Activated CD4-positive, alpha-beta T cell treated with anti-CD3 and anti-CD28 coated beads, Interleukin-10, Interleukin-2, amounts not matched to agents 100 ng/mL and 50 ng/mL, durations not matched to agents 16 hours and 8 hours (primary cell): Measurements from ENCODE around the gene CNTNAP2.

ENCODE experiments used
- DNase-seq: peaks from one replicate; pipeline ENCODE4 v3.0.0-alpha.2; 2020

CNTNAP2 gene

DNA sequence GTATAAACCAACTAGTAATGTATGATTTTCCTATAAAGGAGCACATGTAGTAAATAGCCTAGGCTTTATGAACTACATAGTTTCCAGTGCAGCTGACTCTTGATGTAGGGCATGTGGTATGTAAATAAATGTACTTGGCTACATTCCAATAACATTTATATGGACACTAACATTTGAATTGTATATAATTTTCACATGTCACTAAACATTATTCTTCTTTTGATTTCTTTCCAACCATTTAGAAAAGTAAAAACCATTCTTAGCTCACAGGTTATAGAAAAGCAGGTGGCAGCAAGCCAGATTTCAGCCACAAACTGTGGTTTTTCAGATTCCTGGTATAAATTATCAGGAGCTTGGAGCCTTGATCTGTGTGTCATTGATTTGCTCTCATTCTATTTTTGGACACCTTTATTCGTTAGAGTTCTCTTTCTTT lies 1182.0 kb downstream of the CNTNAP2 start:
- no peak for DNase-seq

DNA sequence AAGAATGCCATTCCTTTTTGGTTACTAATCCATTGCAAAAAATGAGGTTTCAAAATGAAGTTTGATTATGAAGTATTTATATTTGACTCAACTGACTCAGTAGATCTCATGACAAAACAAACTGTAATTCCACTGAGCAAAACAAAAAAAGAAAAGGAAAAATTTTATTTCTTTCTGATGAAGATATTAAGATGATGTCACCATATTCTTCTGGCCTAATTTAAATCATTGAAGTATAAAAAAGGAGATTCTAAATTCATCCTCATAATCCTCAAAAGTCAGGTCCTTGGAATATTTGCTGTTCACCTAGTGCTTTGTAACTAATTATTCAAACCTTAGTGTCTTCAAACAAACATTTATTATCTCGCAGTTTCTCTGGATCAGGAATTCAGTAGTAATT lies 1183.7 kb downstream of the CNTNAP2 start:
- no peak for DNase-seq

DNA sequence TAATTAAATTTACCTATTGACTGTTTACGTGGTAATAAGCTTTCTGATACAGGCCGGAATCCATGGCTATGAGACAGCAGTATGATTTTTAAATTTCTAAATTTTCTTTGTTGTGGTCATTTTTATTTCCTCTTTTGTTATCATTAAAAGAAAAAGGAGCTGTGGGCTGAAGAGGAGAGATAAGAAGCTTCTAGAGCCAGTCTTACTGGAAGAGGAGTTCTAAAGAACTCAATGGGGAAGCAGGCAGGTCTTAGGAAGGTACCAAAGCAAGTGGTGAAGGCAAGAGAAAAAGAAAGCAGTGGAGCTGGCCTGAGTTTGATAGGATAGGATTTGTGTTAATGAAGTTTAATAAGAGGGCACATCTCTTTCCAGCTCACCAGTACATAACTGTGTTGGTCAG lies 1187.8 kb downstream of the CNTNAP2 start:
- no peak for DNase-seq

DNA sequence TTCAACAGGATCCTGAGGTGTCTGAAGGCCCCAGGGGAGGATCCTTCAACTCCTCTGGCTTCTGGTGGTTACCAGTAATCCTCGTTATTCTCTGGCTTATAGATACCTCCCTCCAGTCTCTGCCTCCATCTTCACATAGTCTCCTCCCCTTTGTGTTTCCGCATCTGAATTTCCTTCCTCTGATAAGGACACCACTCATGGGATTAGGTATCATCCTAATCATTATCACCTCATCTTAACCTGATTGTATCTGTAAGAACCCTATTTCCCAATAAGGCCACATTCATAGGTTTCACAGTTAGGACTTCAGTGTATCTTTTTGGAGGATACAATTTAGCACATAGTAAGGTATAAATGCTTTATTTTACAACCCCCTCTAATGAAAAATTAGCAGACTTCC lies 1189.2 kb downstream of the CNTNAP2 start:
- no peak for DNase-seq

DNA sequence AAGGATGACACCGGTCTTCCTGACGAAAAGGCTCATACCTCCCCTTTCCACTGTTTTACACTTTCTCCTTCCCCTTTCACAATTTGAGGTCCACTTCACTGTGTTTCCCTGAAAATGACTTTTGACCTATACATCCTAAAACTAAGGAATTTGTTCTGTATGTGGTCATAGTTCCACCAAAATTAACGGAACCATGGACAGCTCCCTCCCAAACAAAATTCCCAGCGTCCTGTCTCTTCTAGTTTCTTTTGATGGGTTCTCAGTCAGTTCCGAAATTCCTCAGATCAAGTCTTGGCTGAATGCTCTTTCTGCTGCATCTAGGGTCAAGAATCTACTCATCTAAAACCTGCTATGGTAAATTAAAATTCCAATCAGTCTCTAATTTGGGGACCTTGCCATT lies 1191.9 kb downstream of the CNTNAP2 start:
- DNase-seq, result no peak

DNA sequence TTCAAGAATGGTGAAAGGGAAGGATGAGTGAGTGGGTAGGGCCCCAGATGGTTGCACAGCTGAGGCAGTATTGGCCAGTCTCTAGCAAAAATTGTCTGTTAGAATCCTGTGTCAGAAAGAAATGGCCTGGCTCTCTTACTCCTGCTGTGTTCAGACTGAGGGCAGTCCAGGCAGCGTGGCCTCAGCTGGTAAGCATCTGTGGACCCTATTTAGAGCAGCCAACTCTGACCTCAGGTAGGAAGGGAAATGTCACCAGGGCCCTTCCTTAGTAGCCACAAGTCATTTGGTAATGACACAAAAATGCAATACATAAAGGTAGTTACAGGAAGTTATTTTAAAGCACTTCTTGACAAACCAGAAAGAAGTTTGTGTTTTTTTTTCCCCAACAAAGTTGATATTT lies 1194.7 kb downstream of the CNTNAP2 start:
- DNase-seq, result no peak

DNA sequence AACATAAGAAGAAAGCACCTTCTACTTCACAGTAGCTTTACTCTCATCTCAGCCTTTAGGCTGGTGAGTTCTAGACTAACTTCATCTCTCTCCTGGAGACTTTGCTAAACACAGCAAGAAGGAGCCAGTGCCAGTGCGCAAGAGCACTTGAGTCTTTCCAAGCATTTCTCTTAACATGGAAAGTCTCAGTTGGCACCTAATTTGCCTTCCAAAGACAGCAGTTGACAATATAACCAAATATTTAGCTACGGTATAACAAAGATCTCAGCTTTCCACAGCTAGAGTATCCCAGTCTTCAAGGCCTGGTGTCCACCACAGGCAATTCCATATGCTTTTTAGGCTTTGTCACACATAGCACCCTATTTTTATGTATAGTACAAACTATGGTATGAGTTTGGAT lies 1204.9 kb downstream of the CNTNAP2 start:
- no peak for DNase-seq

DNA sequence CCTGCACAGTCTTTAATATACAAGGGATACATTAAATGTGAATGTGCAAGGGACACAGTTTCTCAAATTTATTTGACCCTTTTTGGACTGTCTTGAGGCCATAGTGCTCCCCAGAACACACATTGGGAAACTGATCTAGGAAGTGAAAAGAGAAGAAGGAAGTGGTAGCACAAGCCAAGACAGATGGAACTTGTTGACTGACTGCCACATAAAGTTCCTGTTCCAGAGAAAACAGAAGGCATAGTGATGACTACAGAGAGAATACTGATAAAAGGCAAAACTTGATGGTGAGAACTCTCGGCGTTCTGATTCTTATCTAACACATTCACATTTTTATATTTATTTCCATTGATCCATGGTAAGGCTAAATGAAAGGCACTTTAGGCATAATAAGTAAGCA lies 1216.4 kb downstream of the CNTNAP2 start:
- no peak for DNase-seq

DNA sequence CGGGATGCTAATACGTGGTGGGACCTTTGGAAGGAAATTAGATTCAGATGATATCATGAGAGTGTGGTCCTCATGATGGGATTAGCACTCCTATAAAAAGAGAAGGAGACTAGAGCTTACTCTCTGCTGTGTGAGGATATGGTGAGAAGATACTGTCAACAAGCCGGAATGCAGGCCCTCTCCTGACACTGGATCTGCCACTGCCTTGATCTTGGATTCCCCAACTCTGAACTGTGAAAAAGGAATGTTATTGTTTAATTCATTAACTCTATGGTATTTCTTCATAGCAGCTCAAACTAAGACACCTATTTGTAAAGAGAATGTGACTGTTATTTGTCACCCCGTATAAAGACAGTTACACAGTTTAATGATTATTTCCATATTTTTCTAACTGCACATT lies 1246.5 kb downstream of the CNTNAP2 start:
- no peak for DNase-seq

DNA sequence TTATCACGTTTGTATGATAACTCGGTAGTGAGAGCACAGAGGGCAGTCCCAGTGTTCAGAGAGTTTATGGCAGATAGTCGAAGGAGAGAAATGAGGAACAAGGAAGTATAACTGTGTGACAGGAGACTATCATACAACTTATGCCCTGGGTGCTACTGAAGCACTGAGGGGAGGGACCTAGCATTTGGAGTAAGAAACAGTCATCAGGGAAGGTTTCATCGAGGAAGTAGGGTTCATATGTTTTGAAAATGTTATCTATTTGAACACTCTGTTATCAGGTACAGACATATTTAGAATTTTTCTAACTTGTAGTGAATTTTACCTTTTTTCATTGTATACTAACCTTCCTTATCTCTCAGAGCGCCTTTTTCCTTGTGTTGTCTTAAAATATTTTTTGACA lies 1259.6 kb downstream of the CNTNAP2 start:
- no peak for DNase-seq

DNA sequence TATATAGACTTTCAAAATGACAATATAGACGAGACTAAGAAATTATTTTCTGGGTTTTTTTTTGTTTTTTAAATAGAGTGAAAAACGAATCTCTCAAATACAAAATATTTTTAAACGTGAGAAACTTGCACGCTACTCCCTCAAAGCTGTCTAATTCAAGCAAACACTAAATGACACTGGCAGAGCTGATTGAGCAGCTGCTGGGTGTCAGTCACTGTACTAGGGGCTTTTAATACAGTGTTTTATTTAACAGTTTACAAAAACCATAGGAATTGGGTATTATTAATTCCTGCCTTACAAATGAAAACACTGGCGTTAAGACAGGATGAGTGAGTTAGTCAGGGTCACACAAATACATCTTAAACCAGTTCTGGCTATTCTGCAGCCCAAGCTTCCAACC lies 1264.3 kb downstream of the CNTNAP2 start:
- no peak for DNase-seq

DNA sequence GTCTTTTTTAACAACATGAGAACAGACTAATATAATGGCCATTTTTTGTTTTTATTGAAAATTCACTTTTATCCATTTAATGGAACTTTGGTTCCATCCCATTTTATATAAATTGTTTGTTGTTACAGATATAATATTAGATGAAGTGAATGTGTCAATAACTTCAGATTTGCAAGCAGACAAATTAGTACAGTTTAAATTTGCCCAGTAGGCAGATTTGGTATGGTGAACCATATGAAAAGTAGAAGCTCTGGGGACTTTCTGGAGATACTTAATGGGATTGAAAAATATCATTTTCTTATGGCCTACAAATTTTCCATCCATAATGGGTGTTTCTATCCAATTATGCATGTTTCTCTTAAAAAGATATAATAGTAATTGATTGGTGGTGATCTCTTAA lies 1277.7 kb downstream of the CNTNAP2 start:
- no peak for DNase-seq

DNA sequence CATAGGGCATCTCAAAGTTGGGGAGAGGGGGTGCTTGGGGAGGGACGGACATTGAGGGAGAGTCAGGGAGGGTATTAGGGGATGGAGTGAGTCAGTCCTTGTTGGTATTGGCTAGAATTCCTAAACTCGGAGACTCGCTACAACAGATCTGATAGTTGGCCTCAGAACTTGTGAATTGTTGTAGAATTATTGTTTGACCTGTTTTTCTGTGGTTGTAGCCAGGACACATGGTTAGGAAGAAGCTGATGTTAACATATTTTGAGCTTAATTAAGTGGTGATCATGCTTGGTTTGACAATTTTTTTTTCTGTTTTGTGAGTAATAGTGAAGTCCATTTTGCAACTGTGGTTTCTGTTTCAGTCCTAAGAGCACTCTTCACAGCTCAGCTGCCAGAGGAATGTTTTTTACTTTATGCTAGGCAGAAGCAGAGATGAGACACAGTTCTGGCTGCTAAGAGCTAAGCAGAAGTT lies 1283.7 kb downstream of the CNTNAP2 start:
- DNase-seq, result no peak

DNA sequence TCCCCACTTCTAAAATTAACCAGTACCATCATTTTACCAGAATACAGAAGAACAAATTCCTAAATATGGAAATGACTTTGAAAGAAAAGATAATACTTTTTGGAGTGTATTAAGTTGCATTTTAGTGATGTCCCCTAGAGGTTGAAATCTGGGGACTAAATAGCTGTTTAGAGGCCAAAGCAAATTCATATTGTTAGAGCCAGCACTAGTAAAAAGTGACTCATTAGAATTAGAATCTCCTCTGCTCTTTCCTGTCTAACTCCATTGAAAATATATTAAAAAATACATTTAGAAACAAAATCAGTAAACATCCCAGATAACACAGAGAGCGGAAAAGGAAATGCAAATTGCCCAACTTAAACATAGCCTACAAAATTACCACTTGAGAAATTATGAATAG lies 1284.3 kb downstream of the CNTNAP2 start:
- no peak for DNase-seq

DNA sequence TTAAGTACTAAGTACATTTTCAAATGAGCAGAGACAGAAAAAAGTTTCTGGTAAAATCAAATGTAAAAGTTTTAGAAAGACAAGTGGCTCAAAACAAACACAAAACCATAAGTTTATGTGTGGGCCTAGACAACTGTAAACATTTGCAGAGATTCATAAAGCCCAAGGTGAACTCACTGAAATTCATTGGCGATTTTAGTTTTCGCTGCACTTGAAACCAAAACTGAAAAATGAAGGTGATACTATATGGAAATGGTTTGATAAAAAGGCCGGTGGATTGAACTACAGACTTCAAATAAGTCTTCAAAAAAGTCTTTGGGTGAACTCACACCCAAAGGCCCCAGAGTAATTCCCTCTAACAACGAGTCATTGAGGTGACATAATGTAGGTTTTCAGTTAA lies 1289.0 kb downstream of the CNTNAP2 start:
- DNase-seq, result no peak

DNA sequence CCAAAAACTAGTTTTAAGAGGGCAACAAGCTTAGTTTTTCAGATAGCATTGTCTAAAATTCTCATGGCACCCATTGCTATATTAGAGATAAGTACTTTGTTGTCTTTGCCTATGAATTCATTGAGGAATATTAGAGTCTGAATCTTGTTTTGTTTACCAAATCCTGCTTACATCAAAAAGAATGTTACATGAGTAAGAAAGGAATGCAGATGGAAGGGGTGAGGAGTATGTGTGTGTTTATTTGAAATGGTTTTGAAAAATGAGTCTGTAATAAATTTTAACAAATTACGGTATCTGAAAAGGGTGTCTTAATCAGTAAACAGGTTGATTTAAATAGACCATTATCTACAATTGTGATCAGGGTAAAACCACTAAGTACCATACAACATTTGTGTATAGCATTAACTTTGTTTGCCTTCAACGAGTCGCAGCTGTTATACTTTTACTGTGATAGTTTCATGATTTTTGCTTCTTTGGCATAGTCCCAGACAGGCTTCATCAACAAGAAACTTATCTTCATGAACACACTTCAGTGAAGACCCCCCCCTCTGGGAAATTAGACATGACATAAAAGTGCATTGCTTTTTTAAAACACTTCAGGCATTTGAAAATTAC lies 1290.0 kb downstream of the CNTNAP2 start:
- DNase-seq, result no peak

DNA sequence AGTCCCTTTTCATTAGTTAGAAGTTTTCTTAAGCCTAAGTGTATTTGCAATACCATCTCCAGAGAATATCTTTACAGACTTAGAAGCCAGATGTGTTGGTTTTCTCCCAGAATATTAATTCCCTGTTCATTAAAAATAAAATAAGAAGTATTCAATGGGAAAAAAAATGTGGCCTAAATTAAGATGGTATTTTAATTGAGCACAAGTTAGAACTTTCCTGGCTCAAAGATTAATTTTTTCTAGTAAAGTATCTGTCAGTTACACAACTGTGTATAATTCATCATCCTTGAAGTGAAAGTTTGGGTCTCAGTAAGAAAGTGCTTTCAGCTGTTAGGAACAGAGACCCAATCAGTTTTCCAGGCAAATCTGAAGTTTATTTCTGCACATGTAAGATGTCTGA lies 1294.5 kb downstream of the CNTNAP2 start:
- DNase-seq, result no peak

DNA sequence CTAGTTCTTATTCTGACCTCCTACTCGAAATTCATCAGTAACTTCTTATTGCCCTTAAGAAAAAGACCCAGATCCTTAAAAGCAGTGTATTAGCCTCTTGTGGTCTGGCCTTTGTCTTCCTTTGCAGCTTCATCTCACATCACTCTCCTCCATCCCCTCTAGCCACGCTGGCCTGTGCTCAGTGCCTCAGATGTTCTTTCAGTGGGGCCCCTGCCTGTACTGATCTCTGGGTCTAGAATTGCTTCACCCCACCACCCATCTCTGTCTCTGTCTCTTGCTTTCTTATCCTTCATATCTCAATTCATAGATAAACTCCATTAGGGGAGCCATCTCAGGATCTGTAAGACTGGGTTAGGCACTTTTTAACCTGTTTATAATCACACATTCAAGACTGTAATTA lies 1295.5 kb downstream of the CNTNAP2 start:
- no peak for DNase-seq

DNA sequence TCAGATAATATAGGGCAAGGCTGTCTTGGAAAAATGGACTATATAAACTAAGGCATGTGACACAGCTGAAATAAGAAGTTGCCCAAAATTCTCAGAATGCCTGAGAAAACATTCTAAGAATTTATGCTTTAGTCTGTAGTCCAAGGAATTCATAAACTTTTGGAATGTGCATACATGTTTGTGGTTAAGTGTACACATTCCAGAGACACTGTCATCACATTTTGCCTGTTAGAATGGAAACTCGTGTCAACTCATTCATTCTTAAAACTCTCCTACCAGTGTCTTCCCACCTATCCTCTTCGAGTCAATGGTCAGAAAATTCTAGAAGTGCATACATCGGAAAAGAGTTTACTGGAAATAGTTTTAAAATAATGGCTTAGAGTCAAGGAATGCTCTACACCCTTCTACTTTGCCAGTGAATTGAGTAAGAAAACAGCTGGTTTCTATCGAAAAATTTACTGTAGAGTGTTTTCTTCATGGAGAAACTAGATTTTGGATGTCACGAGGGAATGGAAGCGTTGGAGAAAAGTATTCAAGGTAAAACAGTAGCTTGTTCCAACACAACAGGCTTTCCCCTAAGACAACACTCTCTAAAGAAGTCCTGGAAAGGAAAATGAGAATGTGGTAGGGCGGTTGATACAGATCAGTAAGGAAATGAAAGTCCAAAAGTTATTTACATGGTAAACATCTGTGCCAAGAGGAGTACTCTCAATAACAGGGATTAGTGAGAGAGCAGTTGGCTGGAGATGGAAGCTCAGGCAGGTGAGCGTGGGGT lies 1296.4 kb downstream of the CNTNAP2 start:
- DNase-seq, result no peak

DNA sequence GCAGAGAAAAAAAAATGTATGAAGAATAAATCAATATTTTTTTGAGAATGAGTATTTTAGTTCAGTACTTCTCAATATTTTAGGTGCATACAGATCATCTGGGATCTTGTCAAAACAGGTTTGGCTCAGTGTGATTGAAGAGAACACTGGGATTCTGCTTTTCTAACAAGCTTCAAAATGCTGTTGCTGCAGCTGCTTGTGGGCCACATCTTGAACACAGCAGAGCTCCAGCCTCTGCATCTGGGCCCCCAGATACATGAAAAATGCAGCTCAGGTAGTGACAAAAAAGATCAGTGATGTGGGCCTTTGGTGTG lies 1296.9 kb downstream of the CNTNAP2 start:
- DNase-seq, result no peak

DNA sequence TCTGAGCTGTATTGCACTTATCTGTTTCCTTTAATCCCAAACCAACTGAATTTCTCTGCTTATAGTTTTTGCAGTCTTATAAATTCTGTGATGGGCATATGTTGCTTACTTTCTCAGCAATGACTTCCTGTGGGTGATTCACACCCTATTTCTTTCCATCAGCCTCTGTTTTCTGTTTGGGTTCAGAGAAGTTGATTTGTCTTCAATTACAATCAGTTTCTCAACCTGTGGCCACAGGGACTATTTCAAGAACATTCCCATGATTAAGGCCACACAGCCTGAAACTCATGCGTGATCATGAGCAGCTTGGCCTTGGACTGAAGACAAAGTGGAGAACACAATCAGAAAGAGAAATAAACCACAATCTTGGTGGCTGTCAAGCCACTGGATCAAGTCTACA lies 1299.4 kb downstream of the CNTNAP2 start:
- DNase-seq, result no peak

DNA sequence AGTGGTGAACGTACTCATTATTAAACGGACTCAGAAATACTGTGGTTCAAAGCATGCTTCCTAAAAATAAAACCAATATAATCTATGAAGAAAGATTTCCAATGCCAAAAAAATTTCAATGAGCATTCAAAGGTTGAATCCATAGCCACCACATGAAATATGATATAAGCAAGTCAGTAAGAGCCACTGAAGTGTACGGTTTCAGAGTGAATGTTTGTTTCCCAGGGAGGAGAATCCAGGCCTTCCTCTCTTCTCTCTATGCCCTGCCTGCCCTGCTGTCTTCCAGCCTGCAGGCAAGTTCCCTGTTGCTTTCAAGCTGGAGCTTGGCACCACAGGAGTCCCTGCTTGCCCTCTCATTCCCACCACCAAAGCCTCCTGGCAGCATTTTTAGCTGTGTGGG lies 1302.4 kb downstream of the CNTNAP2 start:
- DNase-seq, result no peak

DNA sequence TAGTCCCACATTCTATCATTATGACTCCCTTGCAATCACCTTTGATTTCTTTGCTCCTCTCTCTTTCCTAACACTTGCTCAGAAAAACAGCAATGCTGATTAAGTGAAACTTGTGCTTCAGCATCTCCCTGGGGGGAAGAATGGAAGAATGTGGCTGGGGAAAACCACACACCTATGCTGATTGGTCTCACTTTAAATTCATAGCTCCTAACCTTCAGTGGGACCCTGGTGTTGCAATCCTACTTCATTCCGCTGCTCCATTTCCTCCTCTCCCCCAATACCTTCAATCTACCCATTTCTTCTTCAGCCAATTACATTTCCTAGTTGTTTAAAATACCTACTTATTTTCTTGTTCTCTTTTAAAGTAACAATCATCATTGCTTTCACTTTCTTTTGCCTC lies 1307.3 kb downstream of the CNTNAP2 start:
- no peak for DNase-seq

DNA sequence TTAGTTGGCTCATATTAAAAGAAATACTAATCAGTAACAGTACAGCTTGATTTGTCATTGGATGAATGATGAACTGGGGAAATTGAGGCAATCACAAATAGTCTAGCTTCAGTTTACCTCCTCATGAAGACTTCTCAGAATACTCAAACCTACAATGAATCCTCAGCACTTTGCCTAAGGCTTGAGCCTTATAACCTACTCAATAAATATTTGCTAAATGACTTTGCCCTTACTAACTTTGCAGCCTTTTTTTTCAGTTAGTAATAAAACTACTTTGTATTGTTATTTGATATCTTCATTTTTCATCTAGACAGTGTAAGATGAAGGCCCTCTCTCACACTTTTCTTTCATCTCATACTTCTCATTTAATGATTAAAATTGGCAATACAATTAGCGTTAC lies 1311.5 kb downstream of the CNTNAP2 start:
- no peak for DNase-seq

DNA sequence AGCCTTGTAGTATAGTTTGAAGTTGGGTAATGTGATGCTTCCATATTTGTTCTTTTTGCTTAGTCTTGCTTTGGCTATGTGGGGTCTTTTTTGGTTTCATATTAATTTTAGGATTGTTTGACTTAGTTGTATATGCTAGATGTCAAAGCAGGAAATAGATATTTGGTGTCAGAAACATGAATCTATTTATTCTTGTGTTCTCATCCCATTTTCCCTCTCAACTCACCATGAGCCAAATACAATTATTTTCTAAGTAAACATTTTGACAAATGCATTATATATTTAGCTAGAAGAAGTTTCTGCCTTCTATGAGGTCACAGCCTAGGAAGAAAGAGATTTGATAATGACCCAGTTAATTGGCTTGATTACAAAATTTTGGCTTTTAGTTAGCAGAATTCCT lies 1313.4 kb downstream of the CNTNAP2 start:
- no peak for DNase-seq
